ENCODE results near the gene VCY.
"Not testable (repeated sequence)": the region's sequence is repeated elsewhere in the genome, so short reads cannot be mapped to it uniquely, and the experiment has no call there.

VCY gene

GRCh38 chrY:13986373-13986772, at the start of gene VCY:
VCY (minus strand) TSS chrY:13986473; CDS start chrY:13986440, 33 bp downstream.
- not testable (repeated sequence) for DNase-seq

GRCh38 chrY:14030395-14030794, 44.1 kb upstream of the VCY start:
- DNase-seq = not testable (repeated sequence)

GRCh38 chrY:14011916-14012315, 25.6 kb upstream of the VCY start:
- DNase-seq = not testable (repeated sequence)

- not testable (repeated sequence) for DNase-seq
Observed at GRCh38 chrY:13942406-13942805, 43.9 kb downstream of the VCY start.

Measured in NCI-H69 (cell line).